HEK293 (cell line): ENCODE measurements around the gene CBX8.
A peak's percentile ranks its signal among the peaks of the same experiment; 100 is the strongest.

Source experiments
- GLI4 ChIP-seq: fragments of 450-650 bp; formaldehyde crosslinking; IDR thresholded peaks from 2 replicates; pipeline ENCODE4 v1.5.1; 2016; ENCODE audit warnings: missing biosample characterization, missing genetic modification characterization
- HOXC10 ChIP-seq: sonication (generic); formaldehyde crosslinking; IDR thresholded peaks from 2 replicates; pipeline ENCODE4 v1.8.1; 2023; ENCODE audit warnings: mild to moderate bottlenecking, missing genetic modification reagents
- HOXD13 ChIP-seq: sonication (generic); formaldehyde crosslinking; IDR thresholded peaks from 2 replicates; pipeline ENCODE4 v1.8.0; 2022; ENCODE audit warnings: missing genetic modification reagents, borderline replicate concordance
- MYNN ChIP-seq: fragments of 450-650 bp; formaldehyde crosslinking; IDR thresholded peaks from 2 replicates; pipeline ENCODE4 v1.5.1; 2016; ENCODE audit warnings: missing biosample characterization, missing genetic modification characterization, borderline replicate concordance
- OVOL3 ChIP-seq: fragments of 450-650 bp; formaldehyde crosslinking; IDR thresholded peaks from 2 replicates; pipeline ENCODE4 v1.5.1; 2016; ENCODE audit warnings: missing biosample characterization, missing genetic modification characterization
- WT1 ChIP-seq: fragments of 450-650 bp; formaldehyde crosslinking; IDR thresholded peaks from 2 replicates; pipeline ENCODE4 v1.5.1; 2016; ENCODE audit warnings: missing biosample characterization, missing genetic modification characterization
- ZBTB1 ChIP-seq: fragments of 450-650 bp; formaldehyde crosslinking; IDR thresholded peaks from 2 replicates; pipeline ENCODE4 v1.5.1; 2016; ENCODE audit warnings: missing biosample characterization, missing genetic modification characterization
- ZEB2 ChIP-seq: fragments of 450-650 bp; formaldehyde crosslinking; IDR thresholded peaks from 2 replicates; pipeline ENCODE4 v1.5.1; 2016; ENCODE audit warnings: missing biosample characterization, missing genetic modification characterization
- ZNF10 ChIP-seq: fragments of 450-650 bp; formaldehyde crosslinking; IDR thresholded peaks from 2 replicates; pipeline ENCODE4 v1.5.1; 2017; ENCODE audit warnings: missing biosample characterization, missing genetic modification characterization
- ZNF132 ChIP-seq: fragments of 450-650 bp; formaldehyde crosslinking; IDR thresholded peaks from 2 replicates; pipeline ENCODE4 v1.5.1; 2017; ENCODE audit warnings: missing biosample characterization, missing genetic modification characterization, borderline replicate concordance
- ZNF2 ChIP-seq: fragments of 450-650 bp; formaldehyde crosslinking; IDR thresholded peaks from 2 replicates; pipeline ENCODE4 v1.5.1; 2016; ENCODE audit warnings: missing biosample characterization, missing genetic modification characterization
- ZNF223 ChIP-seq: fragments of 450-650 bp; formaldehyde crosslinking; IDR thresholded peaks from 2 replicates; pipeline ENCODE4 v1.5.1; 2016; ENCODE audit warnings: missing biosample characterization, missing genetic modification characterization
- ZNF274 ChIP-seq, 2 experiments: fragments of 200-500 bp in 1 of 2; fragments of 450-650 bp in 1 of 2; sonication (Bioruptor generic) in 1 of 2; formaldehyde crosslinking in 1 of 2; IDR thresholded peaks; 2 replicates each; pipeline versions ENCODE4 v1.5.1 to v1.6.1; 2014 to 2016; ENCODE audit warnings: borderline replicate concordance in 1 of 2, inconsistent platforms in 1 of 2, low read length in 1 of 2, missing biosample characterization in 1 of 2, missing genetic modification characterization in 1 of 2
- ZNF391 ChIP-seq: fragments of 450-650 bp; formaldehyde crosslinking; IDR thresholded peaks from 2 replicates; pipeline ENCODE4 v1.5.1; 2016; ENCODE audit warnings: low read depth, missing biosample characterization, missing genetic modification characterization, borderline replicate concordance
- ZNF416 ChIP-seq: fragments of 450-650 bp; formaldehyde crosslinking; IDR thresholded peaks from 2 replicates; pipeline ENCODE4 v1.5.1; 2016; ENCODE audit warnings: missing biosample characterization, missing genetic modification characterization
- ZNF473 ChIP-seq: fragments of 450-650 bp; formaldehyde crosslinking; IDR thresholded peaks from 2 replicates; pipeline ENCODE4 v1.5.1; 2017; ENCODE audit warnings: missing biosample characterization, missing genetic modification characterization
- ZNF510 ChIP-seq: fragments of 450-650 bp; formaldehyde crosslinking; IDR thresholded peaks from 2 replicates; pipeline ENCODE4 v1.5.1; 2018; ENCODE audit warnings: mild to moderate bottlenecking, missing genetic modification characterization, missing biosample characterization; ENCODE audit not compliant: insufficient replicate concordance
- ZNF530 ChIP-seq: fragments of 450-650 bp; formaldehyde crosslinking; IDR thresholded peaks from 2 replicates; pipeline ENCODE4 v1.5.1; 2016; ENCODE audit warnings: low read depth, missing biosample characterization, missing genetic modification characterization
- ZNF670 ChIP-seq: fragments of 450-650 bp; formaldehyde crosslinking; IDR thresholded peaks from 2 replicates; pipeline ENCODE4 v1.5.1; 2016; ENCODE audit warnings: missing biosample characterization, missing genetic modification characterization, low read depth
- ZNF677 ChIP-seq: fragments of 450-650 bp; IDR thresholded peaks from 2 replicates; pipeline ENCODE4 v1.5.0; 2018; ENCODE audit warnings: missing biosample characterization, mild to moderate bottlenecking, missing genetic modification characterization, moderate library complexity
- ZNF704 ChIP-seq: fragments of 450-650 bp; formaldehyde crosslinking; IDR thresholded peaks from 2 replicates; pipeline ENCODE4 v1.5.1; 2016; ENCODE audit warnings: missing biosample characterization, missing genetic modification characterization
- ZNF768 ChIP-seq: fragments of 450-650 bp; formaldehyde crosslinking; IDR thresholded peaks from 2 replicates; pipeline ENCODE4 v1.5.1; 2018; ENCODE audit warnings: missing biosample characterization, mild to moderate bottlenecking, missing genetic modification characterization
- ZSCAN4 ChIP-seq: fragments of 450-650 bp; formaldehyde crosslinking; IDR thresholded peaks from 2 replicates; pipeline ENCODE4 v1.5.1; 2017; ENCODE audit warnings: missing biosample characterization, missing genetic modification characterization
- ZXDB ChIP-seq: fragments of 450-650 bp; formaldehyde crosslinking; IDR thresholded peaks from 2 replicates; pipeline ENCODE4 v1.5.1; 2016; ENCODE audit warnings: missing biosample characterization, missing genetic modification characterization
- TF ChIP-seq, protein P1 (sequence below): fragments of 450-650 bp; formaldehyde crosslinking; IDR thresholded peaks from 2 replicates; pipeline ENCODE4 v1.5.1; 2016; ENCODE audit warnings: missing biosample characterization, missing genetic modification characterization
- TF ChIP-seq, protein P2 (sequence below): fragments of 450-650 bp; formaldehyde crosslinking; IDR thresholded peaks from 2 replicates; pipeline ENCODE4 v1.5.1; 2016; ENCODE audit warnings: missing biosample characterization, missing genetic modification characterization, borderline replicate concordance
- TF ChIP-seq, protein P3 (sequence below): fragments of 450-650 bp; formaldehyde crosslinking; IDR thresholded peaks from 2 replicates; pipeline ENCODE4 v1.5.1; 2016; ENCODE audit warnings: missing biosample characterization, missing genetic modification characterization
- TF ChIP-seq, protein P4 (sequence below): fragments of 450-650 bp; formaldehyde crosslinking; IDR thresholded peaks from 2 replicates; pipeline ENCODE4 v1.5.1; 2016; ENCODE audit warnings: missing biosample characterization, missing genetic modification characterization

CBX8 gene

GRCh38 chr17:79810130-79811010, 13.5 kb upstream of the CBX8 start (continued):
- no peak for TF ChIP-seq MYNN (tag by site-specific recombination)
- TF ChIP-seq, protein P1, sequence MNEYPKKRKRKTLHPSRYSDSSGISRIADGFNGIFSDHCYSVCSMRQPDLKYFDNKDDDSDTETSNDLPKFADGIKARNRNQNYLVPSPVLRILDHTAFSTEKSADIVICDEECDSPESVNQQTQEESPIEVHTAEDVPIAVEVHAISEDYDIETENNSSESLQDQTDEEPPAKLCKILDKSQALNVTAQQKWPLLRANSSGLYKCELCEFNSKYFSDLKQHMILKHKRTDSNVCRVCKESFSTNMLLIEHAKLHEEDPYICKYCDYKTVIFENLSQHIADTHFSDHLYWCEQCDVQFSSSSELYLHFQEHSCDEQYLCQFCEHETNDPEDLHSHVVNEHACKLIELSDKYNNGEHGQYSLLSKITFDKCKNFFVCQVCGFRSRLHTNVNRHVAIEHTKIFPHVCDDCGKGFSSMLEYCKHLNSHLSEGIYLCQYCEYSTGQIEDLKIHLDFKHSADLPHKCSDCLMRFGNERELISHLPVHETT (tag by site-specific recombination), result no peak
- peak; percentile 76; the same call in 1 of the 2 replicates for TF ChIP-seq ZNF2
- TF ChIP-seq HOXC10 (CRISPR knock-in tag), result no peak
- TF ChIP-seq ZNF223 (tag by site-specific recombination), result peak; percentile 79
- no peak for TF ChIP-seq ZNF768 (tag by site-specific recombination)
- TF ChIP-seq, protein P2, sequence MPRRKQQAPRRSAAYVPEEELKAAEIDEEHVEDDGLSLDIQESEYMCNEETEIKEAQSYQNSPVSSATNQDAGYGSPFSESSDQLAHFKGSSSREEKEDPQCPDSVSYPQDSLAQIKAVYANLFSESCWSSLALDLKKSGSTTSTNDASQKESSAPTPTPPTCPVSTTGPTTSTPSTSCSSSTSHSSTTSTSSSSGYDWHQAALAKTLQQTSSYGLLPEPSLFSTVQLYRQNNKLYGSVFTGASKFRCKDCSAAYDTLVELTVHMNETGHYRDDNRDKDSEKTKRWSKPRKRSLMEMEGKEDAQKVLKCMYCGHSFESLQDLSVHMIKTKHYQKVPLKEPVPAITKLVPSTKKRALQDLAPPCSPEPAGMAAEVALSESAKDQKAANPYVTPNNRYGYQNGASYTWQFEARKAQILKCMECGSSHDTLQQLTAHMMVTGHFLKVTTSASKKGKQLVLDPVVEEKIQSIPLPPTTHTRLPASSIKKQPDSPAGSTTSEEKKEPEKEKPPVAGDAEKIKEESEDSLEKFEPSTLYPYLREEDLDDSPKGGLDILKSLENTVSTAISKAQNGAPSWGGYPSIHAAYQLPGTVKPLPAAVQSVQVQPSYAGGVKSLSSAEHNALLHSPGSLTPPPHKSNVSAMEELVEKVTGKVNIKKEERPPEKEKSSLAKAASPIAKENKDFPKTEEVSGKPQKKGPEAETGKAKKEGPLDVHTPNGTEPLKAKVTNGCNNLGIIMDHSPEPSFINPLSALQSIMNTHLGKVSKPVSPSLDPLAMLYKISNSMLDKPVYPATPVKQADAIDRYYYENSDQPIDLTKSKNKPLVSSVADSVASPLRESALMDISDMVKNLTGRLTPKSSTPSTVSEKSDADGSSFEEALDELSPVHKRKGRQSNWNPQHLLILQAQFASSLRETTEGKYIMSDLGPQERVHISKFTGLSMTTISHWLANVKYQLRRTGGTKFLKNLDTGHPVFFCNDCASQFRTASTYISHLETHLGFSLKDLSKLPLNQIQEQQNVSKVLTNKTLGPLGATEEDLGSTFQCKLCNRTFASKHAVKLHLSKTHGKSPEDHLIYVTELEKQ (tag by site-specific recombination), result no peak
- peak; percentile 58 for TF ChIP-seq ZEB2 (tag by site-specific recombination)
- no peak for TF ChIP-seq ZNF132 (tag by site-specific recombination)
- peak; percentile 88 for TF ChIP-seq ZBTB1 (tag by site-specific recombination)
- TF ChIP-seq WT1 (tag by site-specific recombination), result peak; percentile 61
- TF ChIP-seq HOXD13, result no peak
- TF ChIP-seq, protein P3, sequence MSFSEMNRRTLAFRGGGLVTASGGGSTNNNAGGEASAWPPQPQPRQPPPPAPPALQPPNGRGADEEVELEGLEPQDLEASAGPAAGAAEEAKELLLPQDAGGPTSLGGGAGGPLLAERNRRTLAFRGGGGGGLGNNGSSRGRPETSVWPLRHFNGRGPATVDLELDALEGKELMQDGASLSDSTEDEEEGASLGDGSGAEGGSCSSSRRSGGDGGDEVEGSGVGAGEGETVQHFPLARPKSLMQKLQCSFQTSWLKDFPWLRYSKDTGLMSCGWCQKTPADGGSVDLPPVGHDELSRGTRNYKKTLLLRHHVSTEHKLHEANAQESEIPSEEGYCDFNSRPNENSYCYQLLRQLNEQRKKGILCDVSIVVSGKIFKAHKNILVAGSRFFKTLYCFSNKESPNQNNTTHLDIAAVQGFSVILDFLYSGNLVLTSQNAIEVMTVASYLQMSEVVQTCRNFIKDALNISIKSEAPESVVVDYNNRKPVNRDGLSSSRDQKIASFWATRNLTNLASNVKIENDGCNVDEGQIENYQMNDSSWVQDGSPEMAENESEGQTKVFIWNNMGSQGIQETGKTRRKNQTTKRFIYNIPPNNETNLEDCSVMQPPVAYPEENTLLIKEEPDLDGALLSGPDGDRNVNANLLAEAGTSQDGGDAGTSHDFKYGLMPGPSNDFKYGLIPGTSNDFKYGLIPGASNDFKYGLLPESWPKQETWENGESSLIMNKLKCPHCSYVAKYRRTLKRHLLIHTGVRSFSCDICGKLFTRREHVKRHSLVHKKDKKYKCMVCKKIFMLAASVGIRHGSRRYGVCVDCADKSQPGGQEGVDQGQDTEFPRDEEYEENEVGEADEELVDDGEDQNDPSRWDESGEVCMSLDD (tag by site-specific recombination), result peak; percentile 98
- no peak for TF ChIP-seq ZNF274 (IDR thresholded peaks at IDR 0.05; ENCODE audit: low read length)
- TF ChIP-seq ZNF274 (tag by site-specific recombination; IDR thresholded peaks at IDR 0.05; ENCODE audit: borderline replicate concordance), result no peak
- TF ChIP-seq ZNF473, result no peak
- TF ChIP-seq GLI4 (tag by site-specific recombination), result 0 out of 2 replicates have a peak, but pooled peaks have one; percentile 55
- peak; percentile 86 for TF ChIP-seq ZNF391 (tag by site-specific recombination)
- no peak for TF ChIP-seq ZNF416 (tag by site-specific recombination)
- peak; percentile 98 for TF ChIP-seq ZSCAN4 (tag by site-specific recombination)
- no peak for TF ChIP-seq ZNF677 (tag by site-specific recombination)
- no peak for TF ChIP-seq ZNF10 (tag by site-specific recombination)
- no peak for TF ChIP-seq OVOL3 (tag by site-specific recombination)
- TF ChIP-seq, protein P4, sequence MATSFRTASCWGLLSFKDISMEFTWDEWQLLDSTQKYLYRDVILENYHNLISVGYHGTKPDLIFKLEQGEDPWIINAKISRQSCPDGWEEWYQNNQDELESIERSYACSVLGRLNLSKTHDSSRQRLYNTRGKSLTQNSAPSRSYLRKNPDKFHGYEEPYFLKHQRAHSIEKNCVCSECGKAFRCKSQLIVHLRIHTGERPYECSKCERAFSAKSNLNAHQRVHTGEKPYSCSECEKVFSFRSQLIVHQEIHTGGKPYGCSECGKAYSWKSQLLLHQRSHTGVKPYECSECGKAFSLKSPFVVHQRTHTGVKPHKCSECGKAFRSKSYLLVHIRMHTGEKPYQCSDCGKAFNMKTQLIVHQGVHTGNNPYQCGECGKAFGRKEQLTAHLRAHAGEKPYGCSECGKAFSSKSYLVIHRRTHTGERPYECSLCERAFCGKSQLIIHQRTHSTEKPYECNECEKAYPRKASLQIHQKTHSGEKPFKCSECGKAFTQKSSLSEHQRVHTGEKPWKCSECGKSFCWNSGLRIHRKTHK (tag by site-specific recombination), result no peak
- no peak for TF ChIP-seq ZNF670 (tag by site-specific recombination)
- TF ChIP-seq ZNF530 (tag by site-specific recombination), result no peak
- TF ChIP-seq ZXDB (tag by site-specific recombination), result no peak
- TF ChIP-seq ZNF704, result no peak
- TF ChIP-seq ZNF510 (tag by site-specific recombination), result no peak
